Skeletal muscle satellite cell (primary cell): ENCODE results near the gene ZNF490. TPM values are rescaled to one million over a fixed set of nuclear protein-coding genes. Genes with fewer than 3 reads are reported as not detected.
A peak's percentile ranks its signal among the peaks of the same experiment; 100 is the strongest.
"Not testable (repeated sequence)": the region's sequence is repeated elsewhere in the genome, so short reads cannot be mapped to it uniquely, and the experiment has no call there.

Experiments used
- H3K27me3 ChIP-seq: 2 replicates; pipeline ENCODE4 v1.7.0; 2013; ENCODE audit warnings: low read length; ENCODE audit not compliant: control insufficient read depth, insufficient read depth
- H3K36me3 ChIP-seq: 2 replicates; pipeline ENCODE4 v1.7.0; 2013; ENCODE audit warnings: mild to moderate bottlenecking, control low read depth, low read length; ENCODE audit not compliant: insufficient read depth
- H3K4me1 ChIP-seq: 2 replicates; pipeline ENCODE4 v1.7.0; 2013; ENCODE audit warnings: low read length; ENCODE audit not compliant: control insufficient read depth, insufficient read depth
- H3K4me2 ChIP-seq: 2 replicates; pipeline ENCODE4 v1.7.0; 2013; ENCODE audit warnings: mild to moderate bottlenecking, low read length
- H3K4me3 ChIP-seq: 2 replicates; pipeline ENCODE4 v1.7.0; 2013; ENCODE audit warnings: low read length
- H3K9ac ChIP-seq: 2 replicates; pipeline ENCODE4 v1.7.0; 2013; ENCODE audit warnings: mild to moderate bottlenecking, low read depth, low read length, moderate library complexity
- H3K9me3 ChIP-seq: replicated peaks from 2 replicates; pipeline ENCODE4 v1.7.0; 2013; ENCODE audit warnings: mild to moderate bottlenecking, control low read depth, low read length
- total RNA-seq: library from RNA; depleted of rRNA; stranded (reverse); fragments of >200 nt; gene quantifications from 2 replicates; pipeline ENCODE4 v1.2.3, GENCODE V29; 2012; rRNA removed

The ZNF490 gene
- total RNA-seq = 7.6 and 9.8 TPM in 2 replicates

DNA sequence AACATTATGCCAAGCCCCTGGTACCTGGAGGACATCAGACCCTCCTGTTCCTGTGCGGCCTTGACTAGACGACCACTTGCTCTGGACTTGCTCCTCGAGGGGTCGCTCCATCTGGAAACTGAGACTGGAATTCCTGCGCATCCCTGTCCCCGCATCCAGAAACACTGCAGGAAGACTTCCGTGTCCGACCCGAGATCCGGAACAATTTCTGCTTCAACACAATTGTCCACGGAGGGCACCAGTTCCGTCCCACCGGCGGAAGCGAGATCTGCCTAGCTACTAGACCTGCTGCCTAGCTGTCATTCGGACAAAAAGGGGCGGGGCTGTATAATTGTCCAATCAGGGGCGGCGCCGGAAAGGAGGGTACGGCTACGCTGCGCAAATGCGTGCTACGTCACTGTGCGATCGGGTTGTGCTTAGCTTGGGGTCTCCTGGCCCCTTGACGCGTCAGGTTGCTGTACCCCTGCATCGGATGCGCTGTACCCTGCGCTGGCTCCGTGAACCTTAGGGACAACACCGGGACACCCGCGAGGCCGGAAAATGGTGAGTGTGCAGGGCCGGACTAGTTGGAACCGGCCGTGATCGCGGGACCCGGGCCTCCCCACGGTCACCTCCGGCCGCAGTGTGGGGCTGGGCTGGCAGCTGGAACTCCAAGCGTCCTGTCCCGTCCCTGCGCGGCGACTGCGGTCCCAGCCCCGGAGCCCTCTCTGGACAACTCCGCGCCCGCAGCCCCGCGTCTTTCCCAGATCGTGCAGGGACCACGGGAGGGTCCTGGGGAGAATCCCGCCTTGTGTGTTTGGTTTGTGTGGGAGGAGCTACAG, at the start of gene ZNF490, which contains the start of gene ZNF791:
Gene ZNF490 (minus strand): TSS at position 274 of the 821 bp plus-strand sequence. CDS start 133 bp downstream, at position 141.
Gene ZNF791 (plus strand): TSS at position 381 of the 821 bp plus-strand sequence. CDS start 160 bp downstream, at position 541.
- no peaks in the 10 kb centered on the region for H3K9me3 ChIP-seq
- H3K4me1 ChIP-seq = peaks cover 7% of the 10 kb centered on the region
- peaks cover 28% of the 10 kb centered on the region for H3K36me3 ChIP-seq
- peak within 1 kb of the TSS; percentile 99 for H3K9ac ChIP-seq
- peak within 1 kb of the TSS; percentile 85 for H3K4me3 ChIP-seq
- H3K27me3 ChIP-seq = no peaks in the 10 kb centered on the region
- peak within 1 kb of the TSS; percentile 83 for H3K4me2 ChIP-seq

DNA sequence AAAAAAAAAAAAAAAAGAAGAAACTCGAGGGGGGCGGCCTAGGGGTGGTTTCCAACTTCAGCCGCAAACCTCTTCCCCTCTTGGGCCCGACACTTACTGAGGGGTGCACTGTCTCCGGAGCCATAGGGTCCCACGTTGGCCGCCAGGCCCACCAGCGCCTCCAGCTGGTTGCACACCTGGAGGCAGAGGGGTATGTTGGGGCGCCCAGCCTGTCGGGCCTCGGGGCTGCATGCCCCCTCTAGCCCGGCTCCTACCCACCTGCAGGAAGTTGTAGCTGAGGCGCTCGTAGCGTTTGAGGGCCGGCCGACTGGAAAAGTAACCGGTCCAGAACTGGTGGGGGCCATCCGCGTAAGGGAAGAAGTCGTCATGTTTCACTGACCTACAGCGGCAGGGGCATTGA, 47.4 kb upstream of the ZNF490 start:
- Histone ChIP-seq H3K9me3 (no peaks in the 10 kb centered on the region), H3K4me1 (no peaks in the 10 kb centered on the region), H3K36me3 (peaks cover 35% of the 10 kb centered on the region), H3K27me3 (no peaks in the 10 kb centered on the region), H3K4me2 (no peak overlapping the region), H3K9ac (no peak overlapping the region), H3K4me3 (no peak overlapping the region)

DNA sequence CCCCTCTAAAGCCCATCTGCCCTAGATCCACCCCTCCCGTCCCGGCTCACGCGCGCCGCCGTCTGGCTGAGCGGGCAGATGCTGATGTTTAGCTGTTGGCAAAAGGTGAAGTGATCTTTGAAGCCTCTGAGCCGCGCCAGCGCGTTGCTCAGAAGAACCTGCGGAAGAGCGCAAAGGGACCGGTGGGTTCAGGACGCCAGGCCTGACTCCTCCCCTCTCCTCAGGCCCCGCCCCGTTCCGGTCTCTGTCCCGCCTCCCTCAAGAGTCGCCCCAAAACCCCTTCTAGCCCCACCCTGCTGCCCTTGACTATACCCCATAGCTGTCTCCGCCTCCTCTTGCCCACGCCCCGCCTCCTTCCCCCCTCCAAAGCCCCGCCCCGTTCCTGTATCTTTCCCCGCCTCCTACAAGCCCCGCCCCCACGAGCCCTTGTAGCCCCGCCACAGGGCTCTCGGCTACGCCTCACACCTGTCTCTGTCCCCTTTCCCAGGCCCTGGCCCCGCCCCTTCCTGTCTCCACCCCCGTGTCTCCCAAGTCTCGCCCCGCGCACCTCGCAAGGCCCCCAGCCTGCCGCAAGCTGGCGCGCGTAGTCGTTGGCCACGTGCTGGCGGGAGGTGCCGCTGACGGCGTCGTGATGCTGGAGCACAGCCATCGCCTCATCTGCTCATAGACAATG, 46.4 kb upstream of the ZNF490 start:
- H3K4me3 ChIP-seq = no peak overlapping the region
- no peaks in the 10 kb centered on the region for H3K9me3 ChIP-seq
- no peaks in the 10 kb centered on the region for H3K27me3 ChIP-seq
- peaks cover 35% of the 10 kb centered on the region for H3K36me3 ChIP-seq
- H3K9ac ChIP-seq = no peak overlapping the region
- H3K4me2 ChIP-seq = no peak overlapping the region
- no peaks in the 10 kb centered on the region for H3K4me1 ChIP-seq

DNA sequence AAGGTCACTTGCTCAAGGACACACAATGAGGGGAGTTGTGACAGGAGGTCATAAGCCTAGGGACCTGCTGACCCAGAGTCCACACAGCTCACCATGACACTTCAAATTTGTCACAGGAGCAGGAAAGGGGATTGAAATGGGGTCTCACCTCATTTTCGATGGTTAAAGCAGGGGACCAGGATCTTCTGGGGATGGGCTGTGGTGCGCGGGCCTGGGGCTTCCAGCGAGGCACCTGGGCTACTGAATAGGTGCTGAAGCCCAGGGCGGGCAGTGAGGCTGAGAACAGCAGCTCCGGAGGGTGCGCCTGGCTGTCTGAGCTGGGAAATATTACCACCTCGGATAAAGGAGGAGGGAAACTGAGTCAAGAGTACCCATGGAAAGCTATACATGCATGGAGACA, 44.9 kb upstream of the ZNF490 start:
- no peaks in the 10 kb centered on the region for H3K27me3 ChIP-seq
- no peaks in the 10 kb centered on the region for H3K9me3 ChIP-seq
- H3K9ac ChIP-seq = no peak overlapping the region
- peaks cover 27% of the 10 kb centered on the region for H3K36me3 ChIP-seq
- no peak overlapping the region for H3K4me2 ChIP-seq
- no peak overlapping the region for H3K4me3 ChIP-seq
- no peaks in the 10 kb centered on the region for H3K4me1 ChIP-seq

DNA sequence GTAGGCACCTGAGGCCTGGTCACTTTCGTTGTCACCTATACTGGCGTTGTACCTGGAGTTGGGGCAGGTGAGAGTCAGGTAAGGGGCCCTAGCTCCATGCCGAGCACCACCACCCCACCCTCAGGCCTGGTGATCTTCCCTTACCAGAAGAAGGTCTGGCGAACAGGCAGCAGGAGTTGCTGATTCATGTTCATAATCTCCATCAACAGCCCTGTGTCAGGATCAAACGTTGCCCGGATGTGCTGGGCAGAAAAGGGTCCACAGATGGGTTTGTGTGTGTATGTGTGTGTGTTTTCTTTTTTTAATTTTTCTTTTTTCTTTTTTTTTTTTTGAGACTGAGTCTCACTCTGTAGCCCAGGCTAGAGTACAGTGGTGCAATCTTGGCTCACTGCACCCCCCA, 41.6 kb upstream of the ZNF490 start:
- Histone ChIP-seq H3K27me3 (no peaks in the 10 kb centered on the region), H3K4me3 (no peak overlapping the region), H3K4me1 (peaks cover 7% of the 10 kb centered on the region), H3K4me2 (no peak overlapping the region), H3K36me3 (peaks cover 18% of the 10 kb centered on the region), H3K9ac (no peak overlapping the region), H3K9me3 (no peaks in the 10 kb centered on the region)

DNA sequence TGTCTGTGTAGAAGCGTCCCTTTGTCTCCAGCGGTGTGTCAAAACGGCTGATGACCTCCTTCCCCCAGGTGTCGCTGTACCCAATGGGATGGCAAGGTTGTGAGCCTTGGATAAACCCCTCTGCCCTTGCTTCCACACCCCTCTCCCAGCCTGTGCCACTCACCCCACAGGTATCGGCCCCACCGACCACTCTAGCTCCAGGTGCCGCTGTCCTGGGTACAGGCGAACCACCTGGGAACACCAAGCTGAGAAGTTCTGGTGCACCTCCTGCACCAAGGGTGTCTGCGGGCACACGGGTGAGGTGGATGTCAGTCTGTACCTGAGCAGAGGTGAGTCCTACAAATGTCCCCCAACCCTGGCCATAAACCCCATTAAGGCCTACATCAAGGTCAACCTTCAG, 39.3 kb upstream of the ZNF490 start:
- H3K36me3 ChIP-seq = peaks cover 3% of the 10 kb centered on the region
- H3K4me2 ChIP-seq = no peak overlapping the region
- H3K4me1 ChIP-seq = peaks cover 7% of the 10 kb centered on the region
- H3K27me3 ChIP-seq = no peaks in the 10 kb centered on the region
- H3K9me3 ChIP-seq = no peaks in the 10 kb centered on the region
- H3K9ac ChIP-seq = no peak overlapping the region
- no peak overlapping the region for H3K4me3 ChIP-seq

DNA sequence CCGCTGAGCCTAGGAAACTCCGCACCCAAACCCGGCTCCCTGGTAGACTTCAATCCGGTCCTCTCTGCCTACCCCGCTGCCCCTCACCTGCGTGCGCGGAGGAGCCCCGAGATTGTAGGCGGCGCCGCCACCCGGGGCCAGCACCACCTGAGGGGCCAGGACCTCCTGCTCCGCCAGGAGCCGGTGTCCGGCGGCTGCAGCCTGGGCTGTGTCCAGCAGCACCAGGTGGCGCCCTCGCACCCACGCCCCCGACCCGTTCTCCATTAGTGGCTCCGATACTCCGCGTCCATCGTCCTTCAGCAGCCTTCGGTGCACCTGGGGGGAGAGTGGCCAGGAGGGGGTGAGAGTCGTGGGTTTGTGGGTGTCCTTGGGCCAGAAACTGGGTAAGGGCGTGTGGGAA, 37.5 kb upstream of the ZNF490 start:
- Histone ChIP-seq H3K4me2 (peak overlapping the region; percentile 35), H3K9me3 (no peaks in the 10 kb centered on the region), H3K4me1 (peaks cover 7% of the 10 kb centered on the region), H3K27me3 (no peaks in the 10 kb centered on the region), H3K4me3 (peak overlapping the region; percentile 16), H3K36me3 (no peaks in the 10 kb centered on the region), H3K9ac (no peak overlapping the region)

DNA sequence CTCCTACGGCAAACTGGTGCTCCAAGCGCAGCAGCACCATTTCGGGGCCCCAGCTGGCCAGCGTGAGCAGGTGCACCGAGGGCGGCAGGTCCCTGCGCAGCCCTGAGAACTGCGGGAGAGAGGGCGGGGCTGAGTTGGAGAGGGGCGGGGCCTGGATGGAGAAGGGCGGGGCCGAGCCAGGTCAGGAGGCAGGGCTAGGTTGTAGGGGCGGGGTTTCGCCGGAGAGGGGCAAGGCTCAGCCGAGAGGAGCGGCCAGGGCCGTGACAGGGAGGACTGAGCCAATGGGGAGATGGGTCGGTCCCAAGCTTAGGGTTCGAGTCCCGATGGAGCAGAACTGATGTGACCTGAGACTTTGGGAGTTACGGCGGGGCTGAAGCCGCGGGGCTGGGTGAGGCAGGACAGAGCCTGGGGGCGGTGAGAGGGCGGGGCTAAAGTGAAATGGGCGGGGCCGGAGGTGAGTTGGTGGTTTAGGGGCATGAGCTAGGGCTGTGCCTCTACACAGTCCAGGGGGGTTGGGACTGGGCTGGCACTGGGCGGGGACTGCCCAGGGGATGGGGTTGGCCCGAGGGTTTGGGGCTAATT, 37.0 kb upstream of the ZNF490 start:
- H3K4me3 ChIP-seq = peak overlapping the region; percentile 16
- peak overlapping the region; percentile 35 for H3K4me2 ChIP-seq
- no peaks in the 10 kb centered on the region for H3K36me3 ChIP-seq
- H3K9ac ChIP-seq = no peak overlapping the region
- no peaks in the 10 kb centered on the region for H3K9me3 ChIP-seq
- H3K27me3 ChIP-seq = no peaks in the 10 kb centered on the region
- H3K4me1 ChIP-seq = peaks cover 7% of the 10 kb centered on the region

DNA sequence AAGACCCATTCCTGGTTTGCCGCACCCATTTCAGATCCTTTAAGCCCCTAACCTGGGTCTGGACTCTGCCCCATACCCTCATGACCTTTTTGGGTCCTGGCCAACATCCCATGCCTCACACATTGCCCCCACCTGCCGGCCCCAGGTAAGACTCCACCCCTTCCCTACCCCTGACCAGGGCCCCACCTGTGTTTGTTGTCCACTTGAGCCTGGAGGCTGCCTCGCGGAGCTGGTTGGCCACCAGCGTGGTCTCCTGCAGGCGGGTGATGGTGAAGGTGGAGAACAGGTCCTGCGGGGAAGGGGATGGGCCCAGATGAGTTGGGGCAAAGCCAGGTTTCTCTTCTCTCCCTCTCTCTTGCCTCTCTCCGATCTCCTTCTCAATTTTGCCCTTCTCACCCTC, 36.4 kb upstream of the ZNF490 start:
- no peak overlapping the region for H3K4me2 ChIP-seq
- H3K9me3 ChIP-seq = no peaks in the 10 kb centered on the region
- no peak overlapping the region for H3K4me3 ChIP-seq
- H3K27me3 ChIP-seq = no peaks in the 10 kb centered on the region
- peaks cover 7% of the 10 kb centered on the region for H3K4me1 ChIP-seq
- H3K36me3 ChIP-seq = no peaks in the 10 kb centered on the region
- H3K9ac ChIP-seq = no peak overlapping the region

DNA sequence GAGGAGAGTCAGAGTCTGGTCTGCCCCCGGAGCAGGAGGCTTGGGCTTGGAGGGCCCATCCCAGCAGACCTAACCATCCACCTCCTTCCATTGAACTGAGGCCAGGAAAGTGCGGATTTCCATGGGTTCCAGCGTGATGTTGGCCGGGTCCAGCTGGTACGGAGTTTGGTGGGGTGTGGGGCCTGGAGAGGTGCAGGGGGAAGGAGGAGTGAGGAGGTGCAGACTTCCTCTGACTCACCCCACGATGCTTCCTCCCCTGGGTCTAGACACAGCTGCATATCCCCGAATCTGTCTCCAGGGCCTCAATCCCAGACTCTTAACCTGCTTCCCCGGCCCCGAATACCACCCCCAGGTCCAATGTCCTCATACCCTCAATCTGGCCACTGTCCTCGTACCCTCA, 35.9 kb upstream of the ZNF490 start:
- H3K27me3 ChIP-seq = no peaks in the 10 kb centered on the region
- no peak overlapping the region for H3K4me3 ChIP-seq
- no peaks in the 10 kb centered on the region for H3K36me3 ChIP-seq
- peaks cover 7% of the 10 kb centered on the region for H3K4me1 ChIP-seq
- H3K4me2 ChIP-seq = no peak overlapping the region
- no peaks in the 10 kb centered on the region for H3K9me3 ChIP-seq
- H3K9ac ChIP-seq = no peak overlapping the region

DNA sequence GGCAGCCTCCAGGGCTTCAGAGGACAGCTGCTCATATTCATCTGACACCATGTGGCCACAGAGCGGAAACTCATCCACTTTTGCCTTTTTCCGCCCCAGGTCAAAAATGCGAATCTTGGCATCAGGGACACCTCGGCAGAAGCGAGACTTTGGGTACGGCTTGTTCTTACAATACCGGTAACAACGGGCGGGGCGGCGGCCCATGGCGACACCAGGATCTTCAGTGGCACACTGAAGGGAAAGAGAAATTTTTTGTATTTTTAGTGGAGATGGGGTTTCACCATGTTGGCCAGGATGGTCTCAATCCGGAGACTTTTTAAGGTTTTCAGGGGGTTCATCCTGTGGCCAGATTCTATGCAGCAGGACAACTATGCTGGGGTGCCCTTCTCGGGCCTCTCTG, 33.1 kb upstream of the ZNF490 start:
- not testable (repeated sequence) for H3K4me3 ChIP-seq, H3K36me3 ChIP-seq, H3K27me3 ChIP-seq, H3K9ac ChIP-seq, H3K4me2 ChIP-seq, H3K9me3 ChIP-seq
- peaks cover 13% of the 10 kb centered on the region for H3K4me1 ChIP-seq
